ENCODE results near the gene CCNB1IP1. TPM values are rescaled to one million over a fixed set of nuclear protein-coding genes. Genes with fewer than 3 reads are reported as not detected.

The CCNB1IP1 gene, protein sequence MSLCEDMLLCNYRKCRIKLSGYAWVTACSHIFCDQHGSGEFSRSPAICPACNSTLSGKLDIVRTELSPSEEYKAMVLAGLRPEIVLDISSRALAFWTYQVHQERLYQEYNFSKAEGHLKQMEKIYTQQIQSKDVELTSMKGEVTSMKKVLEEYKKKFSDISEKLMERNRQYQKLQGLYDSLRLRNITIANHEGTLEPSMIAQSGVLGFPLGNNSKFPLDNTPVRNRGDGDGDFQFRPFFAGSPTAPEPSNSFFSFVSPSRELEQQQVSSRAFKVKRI
- total RNA-seq (21.2 TPM), polyA plus RNA-seq (10 to 100 TPM in 3 of 4 donors, 1 to 10 TPM in 1; 9.7 to 21.1 (median 14.4) TPM)

DNA sequence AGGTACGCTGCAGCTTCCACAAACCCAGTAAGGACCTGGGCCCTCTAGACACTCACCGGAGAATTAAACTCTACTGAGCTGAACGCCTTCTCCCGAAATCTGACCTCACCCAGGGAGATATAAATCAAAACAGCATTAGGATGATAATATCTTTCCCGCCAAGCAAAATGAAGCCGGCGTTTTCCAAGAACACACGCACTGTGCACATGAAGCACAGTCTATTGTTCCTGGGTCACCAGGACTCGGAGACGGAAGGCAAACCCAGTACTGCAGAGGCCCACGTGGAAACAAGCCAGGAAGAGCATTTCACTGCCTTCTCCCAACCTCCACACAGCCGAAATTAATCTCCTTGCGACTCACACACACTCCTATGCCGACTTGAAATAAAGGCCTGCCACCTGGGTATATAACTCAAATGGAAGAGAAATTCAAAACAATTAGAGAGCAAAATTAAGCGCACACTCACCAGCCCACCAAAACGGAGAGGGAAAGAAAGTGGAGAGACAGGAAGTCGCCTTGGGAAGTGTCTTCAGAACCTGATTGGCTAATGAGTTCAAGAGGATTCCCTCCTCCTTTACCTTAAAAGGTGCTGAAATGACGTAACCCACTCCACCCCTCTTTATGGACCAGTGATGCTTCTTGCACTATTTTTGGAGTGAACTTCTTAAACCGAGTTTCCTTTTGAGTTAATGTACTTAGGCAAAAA lies at the start of gene CCNB1IP1:
CCNB1IP1 (minus strand) TSS at position 492 of the 706 bp plus-strand sequence. CDS start 16,756 bp downstream, outside the sequence.
- ATAC-seq (ENCODE audit: low read depth in 2 of 2) (peak; percentile 92 to 94), DNase-seq (peak; percentile 64 to 88 (median 75))
- Mint-ChIP-seq H3K4me3 (peak within 1 kb of the TSS; percentile 91 to 100 (median 96)), H3K27me3 (no peaks in the 10 kb centered on the region), H3K9me3 (no peaks in the 10 kb centered on the region), H3K4me1 (peaks cover 15 to 39% (median 28%) of the 10 kb centered on the region in 4 donors), H3K36me3 (no peaks in the 10 kb centered on the region), H3K27ac (peak within 1 kb of the TSS; percentile 50 to 99 (median 95))
- H3K4me3 ChIP-seq (ENCODE audit: low read depth, low read length): peak within 1 kb of the TSS; percentile 94
- no peaks in the 10 kb centered on the region for H3K9me3 ChIP-seq (ENCODE audit: control insufficient read depth in 2 of 2, low read length in 2 of 2)
- peaks cover 15% of the 10 kb centered on the region for H3K4me1 ChIP-seq (ENCODE audit: control insufficient read depth, insufficient read depth, low read length, poor library complexity, severe bottlenecking)
- H3K27me3 ChIP-seq (ENCODE audit: control insufficient read depth, insufficient read depth, low read length): peaks cover 2% of the 10 kb centered on the region
- H3K27ac ChIP-seq (ENCODE audit: insufficient read depth, low read length, poor library complexity, severe bottlenecking): peak within 1 kb of the TSS; percentile 75
- H3K36me3 ChIP-seq (ENCODE audit: control insufficient read depth, insufficient read depth, low read length): no peaks in the 10 kb centered on the region

DNA sequence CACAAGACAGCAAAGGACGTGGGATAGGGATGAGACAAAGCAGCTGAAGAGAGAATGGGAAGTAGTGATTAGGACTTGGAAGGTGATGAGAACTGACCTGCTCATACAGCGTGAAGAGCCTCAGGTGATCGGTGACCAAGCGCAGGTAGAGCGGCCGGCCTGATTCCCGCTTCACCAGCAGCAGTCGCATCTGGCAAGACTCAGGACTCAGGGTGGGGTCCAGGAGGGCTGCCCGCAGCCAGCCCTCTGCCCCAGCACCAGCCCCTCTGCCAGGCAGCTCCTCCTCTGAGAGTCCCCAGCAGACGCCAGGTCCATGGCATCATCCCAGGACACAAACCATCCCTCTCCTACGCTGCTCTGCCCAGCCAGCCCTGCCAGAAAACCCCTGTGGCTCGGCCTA lies 49.4 kb upstream of the CCNB1IP1 start:
- Histone ChIP-seq H3K4me3 (ENCODE audit: low read depth, low read length) (no peak overlapping the region), H3K4me1 (ENCODE audit: control insufficient read depth, insufficient read depth, low read length, poor library complexity, severe bottlenecking) (no peaks in the 10 kb centered on the region), H3K27me3 (ENCODE audit: control insufficient read depth, insufficient read depth, low read length) (no peaks in the 10 kb centered on the region), H3K36me3 (ENCODE audit: control insufficient read depth, insufficient read depth, low read length) (peaks cover 91% of the 10 kb centered on the region), H3K27ac (ENCODE audit: insufficient read depth, low read length, poor library complexity, severe bottlenecking) (no peak overlapping the region), H3K9me3 (ENCODE audit: control insufficient read depth in 2 of 2, low read length in 2 of 2) (no peaks in the 10 kb centered on the region)
- ATAC-seq (ENCODE audit: low read depth in 2 of 2) (no peak), DNase-seq (no peak)
- Mint-ChIP-seq H3K4me1 (no peaks in the 10 kb centered on the region), H3K27me3 (no peaks in the 10 kb centered on the region), H3K36me3 (peaks cover 44% of the 10 kb centered on the region), H3K9me3 (no peaks in the 10 kb centered on the region), H3K27ac (no peak overlapping the region), H3K4me3 (no peak overlapping the region)

DNA sequence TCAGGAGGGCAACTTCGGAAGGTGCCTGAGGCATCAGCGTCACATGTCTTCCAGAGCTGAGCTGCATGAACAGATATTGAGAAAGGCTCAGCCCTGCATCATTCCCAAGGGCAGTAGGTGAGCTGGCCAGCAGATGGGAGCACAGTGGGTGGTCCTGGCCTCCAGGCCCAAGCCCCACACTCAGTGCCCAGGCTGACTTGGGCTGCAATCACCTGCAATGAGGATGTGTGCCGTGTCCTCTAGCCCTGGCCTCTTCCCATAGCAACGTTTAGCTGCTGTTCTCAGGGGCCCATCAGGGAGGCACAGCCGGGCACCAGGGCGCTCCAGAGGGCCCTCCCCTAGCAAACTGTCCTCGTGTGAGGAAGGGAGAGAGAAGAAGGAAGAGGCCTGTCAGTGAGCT lies 48.3 kb upstream of the CCNB1IP1 start:
- no peaks in the 10 kb centered on the region for H3K4me1 ChIP-seq (ENCODE audit: control insufficient read depth, insufficient read depth, low read length, poor library complexity, severe bottlenecking)
- H3K4me1 Mint-ChIP-seq: no peaks in the 10 kb centered on the region
- H3K9me3 Mint-ChIP-seq: no peaks in the 10 kb centered on the region
- H3K27me3 Mint-ChIP-seq: no peaks in the 10 kb centered on the region
- H3K36me3 ChIP-seq (ENCODE audit: control insufficient read depth, insufficient read depth, low read length): peaks cover 94% of the 10 kb centered on the region
- no peaks in the 10 kb centered on the region for H3K27me3 ChIP-seq (ENCODE audit: control insufficient read depth, insufficient read depth, low read length)
- ATAC-seq (ENCODE audit: low read depth in 2 of 2) (no peak), DNase-seq (no peak)
- peak overlapping the region in 1 of 3 donors; percentile 33 for H3K27ac Mint-ChIP-seq
- H3K4me3 ChIP-seq (ENCODE audit: low read depth, low read length): no peak overlapping the region
- no peaks in the 10 kb centered on the region for H3K9me3 ChIP-seq (ENCODE audit: control insufficient read depth in 2 of 2, low read length in 2 of 2)
- H3K27ac ChIP-seq (ENCODE audit: insufficient read depth, low read length, poor library complexity, severe bottlenecking): no peak overlapping the region
- H3K36me3 Mint-ChIP-seq: peaks cover 53% of the 10 kb centered on the region
- H3K4me3 Mint-ChIP-seq: no peak overlapping the region

DNA sequence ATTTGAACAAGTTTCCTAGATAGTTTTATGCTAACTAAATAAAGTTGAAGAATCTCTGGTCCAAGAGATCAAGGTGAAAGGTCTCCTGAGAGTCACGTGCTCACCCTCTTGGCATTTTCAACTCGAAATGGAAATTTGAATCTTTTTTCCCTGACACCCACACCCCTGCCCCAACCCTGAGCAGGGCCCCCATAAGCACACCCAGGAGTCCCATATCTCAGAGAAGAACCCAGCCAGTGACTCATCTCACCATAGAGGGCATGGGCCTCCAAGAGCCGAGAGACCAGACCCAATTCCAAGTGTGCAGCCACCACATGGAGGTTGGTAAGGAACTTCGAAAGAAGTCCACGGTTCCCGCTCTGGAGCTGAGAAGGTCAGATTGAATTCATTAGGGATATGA lies 47.6 kb upstream of the CCNB1IP1 start:
- DNase-seq (no peak), ATAC-seq (ENCODE audit: low read depth in 2 of 2) (no peak)
- Mint-ChIP-seq H3K27ac (peak overlapping the region in 1 of 3 donors; percentile 71), H3K36me3 (peaks cover 57% of the 10 kb centered on the region), H3K4me3 (no peak overlapping the region), H3K4me1 (no peaks in the 10 kb centered on the region), H3K27me3 (no peaks in the 10 kb centered on the region), H3K9me3 (no peaks in the 10 kb centered on the region)
- Histone ChIP-seq H3K4me3 (ENCODE audit: low read depth, low read length) (no peak overlapping the region), H3K27me3 (ENCODE audit: control insufficient read depth, insufficient read depth, low read length) (no peaks in the 10 kb centered on the region), H3K9me3 (ENCODE audit: control insufficient read depth in 2 of 2, low read length in 2 of 2) (no peaks in the 10 kb centered on the region), H3K36me3 (ENCODE audit: control insufficient read depth, insufficient read depth, low read length) (peaks cover 92% of the 10 kb centered on the region), H3K4me1 (ENCODE audit: control insufficient read depth, insufficient read depth, low read length, poor library complexity, severe bottlenecking) (no peaks in the 10 kb centered on the region), H3K27ac (ENCODE audit: insufficient read depth, low read length, poor library complexity, severe bottlenecking) (no peak overlapping the region)

DNA sequence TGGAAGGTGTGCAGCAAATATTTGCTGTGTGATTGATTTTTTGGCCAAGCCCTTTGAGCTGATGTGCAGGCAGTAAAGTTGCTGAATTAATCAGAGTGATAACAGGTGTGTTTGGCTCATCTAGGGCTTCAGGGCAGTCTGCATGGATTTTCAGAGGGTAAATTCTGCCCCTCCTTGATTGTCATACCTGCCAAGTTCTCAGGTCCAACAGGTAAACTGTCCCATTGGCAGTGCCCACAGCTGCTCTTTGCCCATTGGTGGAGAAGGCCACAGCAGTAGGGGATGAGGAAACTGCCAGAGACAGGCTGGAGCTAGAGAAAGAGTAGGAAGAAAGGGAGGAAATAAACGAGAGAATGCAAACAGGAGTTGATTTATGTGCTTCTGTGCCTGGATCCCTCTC lies 46.7 kb upstream of the CCNB1IP1 start:
- H3K36me3 ChIP-seq (ENCODE audit: control insufficient read depth, insufficient read depth, low read length): peaks cover 92% of the 10 kb centered on the region
- no peaks in the 10 kb centered on the region for H3K9me3 ChIP-seq (ENCODE audit: control insufficient read depth in 2 of 2, low read length in 2 of 2)
- H3K4me3 Mint-ChIP-seq: no peak overlapping the region
- no peak overlapping the region for H3K4me3 ChIP-seq (ENCODE audit: low read depth, low read length)
- H3K4me1 ChIP-seq (ENCODE audit: control insufficient read depth, insufficient read depth, low read length, poor library complexity, severe bottlenecking): no peaks in the 10 kb centered on the region
- no peak overlapping the region for H3K27ac Mint-ChIP-seq
- H3K4me1 Mint-ChIP-seq: no peaks in the 10 kb centered on the region
- no peak overlapping the region for H3K27ac ChIP-seq (ENCODE audit: insufficient read depth, low read length, poor library complexity, severe bottlenecking)
- ATAC-seq (ENCODE audit: low read depth in 2 of 2) (no peak), DNase-seq (no peak)
- no peaks in the 10 kb centered on the region for H3K27me3 Mint-ChIP-seq
- H3K9me3 Mint-ChIP-seq: no peaks in the 10 kb centered on the region
- H3K27me3 ChIP-seq (ENCODE audit: control insufficient read depth, insufficient read depth, low read length): no peaks in the 10 kb centered on the region
- peaks cover 62% of the 10 kb centered on the region for H3K36me3 Mint-ChIP-seq

DNA sequence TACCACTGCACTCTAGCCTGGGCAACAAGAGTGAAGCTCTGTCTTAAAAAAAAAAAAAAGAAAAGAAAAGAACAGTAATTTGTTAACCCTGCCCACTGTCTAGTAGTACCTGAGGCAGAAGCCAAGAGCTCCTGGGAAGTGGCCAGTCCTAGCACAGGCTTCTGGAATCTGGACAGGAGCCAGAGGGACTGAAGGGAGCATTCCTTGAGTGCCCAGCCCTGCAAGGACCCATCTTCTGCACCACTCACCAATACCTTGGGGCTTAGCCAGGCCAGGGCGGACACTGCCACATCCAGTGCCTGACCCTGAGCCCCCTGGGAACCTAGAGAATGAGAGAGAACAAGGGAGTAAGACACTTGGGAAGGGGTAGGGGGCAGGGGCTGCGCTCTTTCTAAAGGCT lies 44.1 kb upstream of the CCNB1IP1 start:
- Mint-ChIP-seq H3K27me3 (no peaks in the 10 kb centered on the region), H3K4me3 (no peak overlapping the region), H3K9me3 (no peaks in the 10 kb centered on the region), H3K36me3 (peaks cover 65% of the 10 kb centered on the region), H3K4me1 (no peaks in the 10 kb centered on the region), H3K27ac (peak overlapping the region in 1 of 3 donors; percentile 30)
- Histone ChIP-seq H3K4me1 (ENCODE audit: control insufficient read depth, insufficient read depth, low read length, poor library complexity, severe bottlenecking) (no peaks in the 10 kb centered on the region), H3K27me3 (ENCODE audit: control insufficient read depth, insufficient read depth, low read length) (no peaks in the 10 kb centered on the region), H3K9me3 (ENCODE audit: control insufficient read depth in 2 of 2, low read length in 2 of 2) (no peaks in the 10 kb centered on the region), H3K4me3 (ENCODE audit: low read depth, low read length) (no peak overlapping the region), H3K27ac (ENCODE audit: insufficient read depth, low read length, poor library complexity, severe bottlenecking) (no peak overlapping the region), H3K36me3 (ENCODE audit: control insufficient read depth, insufficient read depth, low read length) (peaks cover 93% of the 10 kb centered on the region)
- no peak for ATAC-seq (ENCODE audit: low read depth in 2 of 2)
- no peak for DNase-seq

DNA sequence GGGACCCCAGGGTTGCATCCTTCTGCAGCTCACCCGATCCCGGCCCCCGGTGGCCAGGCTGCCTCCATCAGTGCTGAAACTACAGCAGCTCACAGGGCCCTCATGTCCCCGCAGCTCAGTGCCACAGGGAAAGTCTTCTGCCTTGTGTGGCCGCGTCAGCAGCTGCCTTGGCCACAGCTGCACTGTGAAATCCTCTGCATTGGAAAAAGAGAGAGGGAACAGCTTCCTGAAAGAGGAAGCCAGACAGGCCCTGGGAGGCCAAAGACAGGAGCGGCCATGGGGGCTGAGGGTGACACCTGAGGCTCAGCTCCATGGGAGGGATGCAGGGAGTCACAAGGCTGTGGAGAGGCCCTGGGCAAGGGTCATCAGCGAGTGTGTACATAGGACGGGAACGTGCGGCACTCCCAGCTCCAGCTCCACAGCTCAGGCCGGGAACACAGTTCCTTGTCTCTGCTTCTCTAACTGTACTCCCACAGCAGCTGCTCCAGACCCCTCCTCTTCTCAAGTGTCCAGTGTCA lies 43.1 kb upstream of the CCNB1IP1 start:
- H3K4me3 Mint-ChIP-seq: no peak overlapping the region
- Histone ChIP-seq H3K36me3 (ENCODE audit: control insufficient read depth, insufficient read depth, low read length) (peaks cover 93% of the 10 kb centered on the region), H3K27ac (ENCODE audit: insufficient read depth, low read length, poor library complexity, severe bottlenecking) (no peak overlapping the region), H3K9me3 (ENCODE audit: control insufficient read depth in 2 of 2, low read length in 2 of 2) (no peaks in the 10 kb centered on the region), H3K4me3 (ENCODE audit: low read depth, low read length) (no peak overlapping the region), H3K4me1 (ENCODE audit: control insufficient read depth, insufficient read depth, low read length, poor library complexity, severe bottlenecking) (no peaks in the 10 kb centered on the region), H3K27me3 (ENCODE audit: control insufficient read depth, insufficient read depth, low read length) (no peaks in the 10 kb centered on the region)
- H3K4me1 Mint-ChIP-seq: no peaks in the 10 kb centered on the region
- ATAC-seq (ENCODE audit: low read depth in 2 of 2): no peak
- no peaks in the 10 kb centered on the region for H3K9me3 Mint-ChIP-seq
- H3K36me3 Mint-ChIP-seq: peaks cover 66% of the 10 kb centered on the region
- peak overlapping the region in 1 of 3 donors; percentile 30 for H3K27ac Mint-ChIP-seq
- no peaks in the 10 kb centered on the region for H3K27me3 Mint-ChIP-seq
- no peak for DNase-seq
